HG03442 (cell line): ENCODE results near the gene NR0B2.
"Not testable (repeated sequence)": the region's sequence is repeated elsewhere in the genome, so short reads cannot be mapped to it uniquely, and the experiment has no call there.

Experiments
- ATAC-seq: cut with Tn5 transposase; IDR thresholded peaks from one replicate; pipeline ENCODE4 v1.9.1; 2021; ENCODE audit warnings: mild to moderate bottlenecking, moderate library complexity; ENCODE audit not compliant: unreplicated experiment

NR0B2 gene

GRCh38 chr1:26894263-26894662, 19.5 kb downstream of the NR0B2 start:
- ATAC-seq: no peak

DNA sequence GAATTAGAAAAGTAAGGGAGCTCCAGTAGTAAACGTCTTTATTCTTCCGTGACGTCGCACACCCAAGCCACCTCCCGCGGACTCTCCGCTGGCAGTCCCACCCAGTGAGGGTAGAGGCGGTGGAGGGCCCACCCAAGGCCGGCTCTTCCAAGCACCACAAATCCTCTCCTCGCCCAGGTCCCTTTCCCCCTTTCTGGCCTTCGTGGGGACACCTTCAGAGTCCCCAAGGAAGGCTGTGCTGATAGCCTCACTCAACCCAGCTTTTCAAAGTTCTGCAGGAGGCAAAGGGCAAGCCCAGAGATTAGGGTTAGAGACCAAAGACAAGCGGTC, 23.3 kb downstream of the NR0B2 start:
- peak; percentile 14 for ATAC-seq

- ATAC-seq: peak; percentile 76
Observed at GRCh38 chr1:26889551-26890466, 24.0 kb downstream of the NR0B2 start, which contains the start of gene GPN2. Gene GPN2 (minus strand): TSS chr1:26890283. CDS start chr1:26890096, 187 bp downstream.

DNA sequence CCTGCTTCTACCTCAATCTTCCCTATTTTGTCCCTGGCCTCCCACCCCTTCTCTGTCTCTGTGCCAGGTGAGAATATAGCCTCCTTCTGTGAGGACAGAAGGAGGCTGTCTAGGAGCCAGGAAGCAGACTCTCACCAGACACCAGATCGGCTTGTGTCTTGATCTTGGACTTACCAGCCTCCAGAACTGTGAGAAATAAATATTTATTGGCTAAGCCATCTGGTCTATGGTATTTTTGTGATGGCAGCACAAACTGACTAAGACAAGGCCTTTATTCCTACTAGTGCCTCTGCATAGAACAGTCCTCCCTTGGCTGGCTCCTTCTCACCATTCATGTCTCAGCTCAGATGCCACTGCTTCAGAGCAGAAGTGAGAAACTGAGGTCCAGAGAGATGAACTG, 25.5 kb downstream of the NR0B2 start:
- no peak for ATAC-seq

- no peak for ATAC-seq
Observed at GRCh38 chr1:26887125-26887524, 26.6 kb downstream of the NR0B2 start.

- ATAC-seq: no peak
Observed at GRCh38 chr1:26882696-26883463, 30.9 kb downstream of the NR0B2 start.

DNA sequence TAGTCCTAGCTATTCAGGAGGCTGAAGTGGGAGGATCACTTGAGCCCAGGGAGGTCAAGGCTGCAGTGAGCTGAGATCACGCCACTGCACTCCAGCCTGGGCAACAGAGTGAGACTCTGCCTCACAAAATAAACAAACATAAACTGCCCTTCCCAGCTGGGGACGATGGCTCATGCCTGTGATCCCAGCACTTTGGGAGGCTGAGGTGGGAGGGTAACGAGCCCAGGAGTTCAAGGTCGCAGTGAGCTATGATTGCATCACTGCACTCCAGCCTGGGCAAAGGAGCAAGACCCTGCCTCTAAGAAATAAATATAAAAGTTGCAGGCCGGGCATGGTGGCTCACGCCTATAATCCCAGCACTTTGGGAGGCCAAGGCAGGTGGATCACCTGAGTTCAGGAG, 32.2 kb downstream of the NR0B2 start:
- not testable (repeated sequence) for ATAC-seq

DNA sequence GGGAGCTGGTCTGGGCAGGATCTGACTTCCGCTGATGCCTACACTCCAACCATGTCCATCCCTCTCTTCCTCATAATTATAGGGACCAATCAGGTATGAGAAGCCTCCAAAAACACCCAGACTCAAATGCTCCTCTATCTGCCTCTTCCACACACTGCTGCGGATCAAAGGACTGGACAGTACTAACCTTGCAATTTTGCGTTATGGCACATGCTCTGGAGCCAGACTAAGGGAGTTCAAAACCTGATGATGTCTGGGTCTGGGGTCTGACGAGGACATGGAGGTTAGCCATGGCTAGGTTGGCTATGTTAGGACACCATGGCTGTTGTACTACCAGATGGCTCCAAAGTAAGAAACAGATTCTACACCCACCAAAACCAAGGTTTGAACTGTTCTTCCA, 34.0 kb downstream of the NR0B2 start:
- ATAC-seq: no peak

GRCh38 chr1:26877326-26877725, 36.4 kb downstream of the NR0B2 start:
- ATAC-seq: no peak

DNA sequence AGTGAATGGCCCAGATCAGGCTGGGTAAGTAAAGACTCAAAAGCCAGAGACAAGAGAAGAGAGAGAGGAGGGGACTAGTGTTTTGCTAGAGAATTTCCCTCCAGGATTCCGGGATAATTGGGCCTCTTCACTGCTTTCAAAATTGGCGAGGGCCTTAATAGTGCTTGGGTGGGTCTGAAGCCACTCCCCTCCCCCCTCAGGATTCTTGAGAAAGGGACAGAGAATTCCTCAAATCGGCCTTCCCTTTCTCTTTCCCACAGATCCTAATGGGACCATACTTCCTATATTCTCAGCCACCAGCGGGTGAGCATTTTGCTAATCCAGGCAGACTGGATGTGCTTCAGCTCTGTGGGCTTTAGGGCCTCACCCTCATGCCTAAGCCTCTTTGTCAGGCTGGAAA, 38.9 kb downstream of the NR0B2 start:
- ATAC-seq: no peak

GRCh38 chr1:26873097-26873496, 40.7 kb downstream of the NR0B2 start:
- ATAC-seq: not testable (repeated sequence)

- peak; percentile 89 for ATAC-seq
Observed at GRCh38 chr1:26864610-26865480, 48.9 kb downstream of the NR0B2 start.

DNA sequence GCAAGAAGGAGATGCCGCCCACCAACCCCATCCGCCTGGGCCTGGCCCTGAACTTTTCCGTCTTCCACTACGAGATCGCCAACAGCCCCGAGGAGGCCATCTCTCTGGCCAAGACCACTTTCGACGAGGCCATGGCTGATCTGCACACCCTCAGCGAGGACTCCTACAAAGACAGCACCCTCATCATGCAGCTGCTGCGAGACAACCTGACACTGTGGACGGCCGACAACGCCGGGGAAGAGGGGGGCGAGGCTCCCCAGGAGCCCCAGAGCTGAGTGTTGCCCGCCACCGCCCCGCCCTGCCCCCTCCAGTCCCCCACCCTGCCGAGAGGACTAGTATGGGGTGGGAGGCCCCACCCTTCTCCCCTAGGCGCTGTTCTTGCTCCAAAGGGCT, 50.1 kb downstream of the NR0B2 start:
- no peak for ATAC-seq

- no peak for ATAC-seq
Observed at GRCh38 chr1:26862781-26863684, 50.7 kb downstream of the NR0B2 start, which contains the start of gene SFN. Gene SFN (plus strand): TSS chr1:26863149. CDS start chr1:26863213, 64 bp downstream.

GRCh38 chr1:26861889-26862378, 51.8 kb downstream of the NR0B2 start:
- ATAC-seq: no peak
